ENCODE measurements around the gene COL23A1. TPM values are rescaled to one million over a fixed set of nuclear protein-coding genes. Genes with fewer than 3 reads are reported as not detected.
A peak's percentile ranks its signal among the peaks of the same experiment; 100 is the strongest.

The COL23A1 gene
- polyA plus RNA-seq, 1 donor (not counting 4 experiments of a cell fraction or from before 2014, with no cell fraction given): not detected

DNA sequence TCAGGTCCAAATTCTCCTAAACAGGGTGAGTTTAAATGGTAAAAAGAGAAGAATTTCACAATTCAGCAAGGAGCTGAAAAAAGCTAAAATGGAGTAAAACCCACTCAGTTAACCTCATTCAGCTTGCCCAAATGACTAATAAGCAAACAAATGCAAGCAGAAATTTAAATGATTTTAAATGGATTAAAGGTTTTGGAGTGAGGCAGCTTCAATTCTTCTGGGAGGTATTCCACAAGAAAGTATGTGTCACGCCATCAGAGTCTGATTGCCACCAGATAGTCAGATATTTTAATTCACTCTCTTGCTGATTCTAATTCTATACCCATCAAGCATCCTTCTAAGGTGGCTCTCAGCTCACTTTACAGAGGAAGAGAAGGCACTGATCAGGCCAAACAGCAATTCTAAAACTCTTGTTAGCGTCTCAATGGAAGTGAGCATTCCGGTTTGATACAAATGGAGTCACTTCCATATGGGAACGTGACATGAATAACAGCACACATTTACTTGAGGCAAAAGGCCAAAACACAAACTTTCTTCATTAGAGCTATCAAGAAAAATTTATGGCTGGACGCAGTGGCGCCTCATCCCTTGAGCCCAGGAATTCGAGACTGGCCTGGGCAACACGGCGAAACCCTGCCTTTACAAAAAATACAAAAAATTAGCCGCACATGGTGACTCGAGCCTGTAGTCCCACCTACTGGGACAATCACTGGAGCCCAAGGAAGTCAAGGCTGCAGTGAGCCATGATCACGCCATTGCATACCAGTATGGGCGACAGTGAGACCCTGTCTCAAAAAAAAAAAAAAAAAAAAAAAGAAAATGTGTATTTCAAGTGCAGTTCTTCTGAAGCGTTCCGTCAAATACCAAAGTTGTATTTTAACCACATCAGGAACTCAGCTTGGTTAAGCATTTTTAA is 34.7 kb upstream of the COL23A1 start:
- Histone ChIP-seq H3K27me3 (ENCODE audit: control insufficient read depth, extremely low read depth, insufficient read depth, low read length) (no peaks in the 10 kb centered on the region), H3K9ac (ENCODE audit: control insufficient read depth, extremely low read depth, insufficient read depth, low read length) (peak overlapping the region; percentile 97), H3K9me3 (ENCODE audit: control insufficient read depth, low read depth, low read length) (no peaks in the 10 kb centered on the region), H3K4me2 (ENCODE audit: control insufficient read depth, extremely low read depth, insufficient read depth, low read depth, low read length) (peak overlapping the region; percentile 76), H3K4me1 (ENCODE audit: control insufficient read depth, extremely low read depth, insufficient read depth, low read length) (peaks cover 10% of the 10 kb centered on the region), H3K27ac (ENCODE audit: control insufficient read depth, insufficient read depth, low read length) (peak overlapping the region; percentile 93), H3K79me2 (ENCODE audit: control insufficient read depth, insufficient read depth, low read length) (peaks cover 50% of the 10 kb centered on the region), H2AFZ (ENCODE audit: control insufficient read depth, low read length) (no peak overlapping the region), H3K36me3 (ENCODE audit: control insufficient read depth in 2 of 2, extremely low read depth in 1 of 2, insufficient read depth in 2 of 2, low read length in 2 of 2) (peaks cover 5 to 14% of the 10 kb centered on the region in 2 experiments), H4K20me1 (ENCODE audit: control insufficient read depth, extremely low read depth, insufficient read depth, low read length) (no peaks in the 10 kb centered on the region), H3K9me1 (ENCODE audit: control insufficient read depth, extremely low read depth, insufficient read depth, low read length) (no peaks in the 10 kb centered on the region), H3K4me3 (ENCODE audit: control insufficient read depth in 2 of 3, extremely low read depth in 1 of 3, insufficient read depth in 2 of 3, low read depth in 1 of 3, low read length in 3 of 3) (peak overlapping the region; percentile 63 to 98 (median 98))
- dilution Hi-C loops (cut with MboI; ENCODE audit: extremely low pct_ligation_motif_present, low sequenced_read_pairs): no loop called here
- FAIRE-seq (no peak), DNase-seq (ENCODE audit: low read depth, low spot score) (no peak)
- TF ChIP-seq, protein P1, sequence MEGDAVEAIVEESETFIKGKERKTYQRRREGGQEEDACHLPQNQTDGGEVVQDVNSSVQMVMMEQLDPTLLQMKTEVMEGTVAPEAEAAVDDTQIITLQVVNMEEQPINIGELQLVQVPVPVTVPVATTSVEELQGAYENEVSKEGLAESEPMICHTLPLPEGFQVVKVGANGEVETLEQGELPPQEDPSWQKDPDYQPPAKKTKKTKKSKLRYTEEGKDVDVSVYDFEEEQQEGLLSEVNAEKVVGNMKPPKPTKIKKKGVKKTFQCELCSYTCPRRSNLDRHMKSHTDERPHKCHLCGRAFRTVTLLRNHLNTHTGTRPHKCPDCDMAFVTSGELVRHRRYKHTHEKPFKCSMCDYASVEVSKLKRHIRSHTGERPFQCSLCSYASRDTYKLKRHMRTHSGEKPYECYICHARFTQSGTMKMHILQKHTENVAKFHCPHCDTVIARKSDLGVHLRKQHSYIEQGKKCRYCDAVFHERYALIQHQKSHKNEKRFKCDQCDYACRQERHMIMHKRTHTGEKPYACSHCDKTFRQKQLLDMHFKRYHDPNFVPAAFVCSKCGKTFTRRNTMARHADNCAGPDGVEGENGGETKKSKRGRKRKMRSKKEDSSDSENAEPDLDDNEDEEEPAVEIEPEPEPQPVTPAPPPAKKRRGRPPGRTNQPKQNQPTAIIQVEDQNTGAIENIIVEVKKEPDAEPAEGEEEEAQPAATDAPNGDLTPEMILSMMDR (optimal IDR thresholded peaks at IDR 0.05 in 1 of 3, IDR thresholded peaks at IDR 0.05 in 1 of 3, conservative IDR thresholded peaks at IDR 0.05 in 1 of 3; ENCODE audit: extremely low read depth in 1 of 3, insufficient read depth in 2 of 3, low read length in 3 of 3): no peak
- no peak for TF ChIP-seq EZH2 (IDR thresholded peaks at IDR 0.05; ENCODE audit: low read length)

DNA sequence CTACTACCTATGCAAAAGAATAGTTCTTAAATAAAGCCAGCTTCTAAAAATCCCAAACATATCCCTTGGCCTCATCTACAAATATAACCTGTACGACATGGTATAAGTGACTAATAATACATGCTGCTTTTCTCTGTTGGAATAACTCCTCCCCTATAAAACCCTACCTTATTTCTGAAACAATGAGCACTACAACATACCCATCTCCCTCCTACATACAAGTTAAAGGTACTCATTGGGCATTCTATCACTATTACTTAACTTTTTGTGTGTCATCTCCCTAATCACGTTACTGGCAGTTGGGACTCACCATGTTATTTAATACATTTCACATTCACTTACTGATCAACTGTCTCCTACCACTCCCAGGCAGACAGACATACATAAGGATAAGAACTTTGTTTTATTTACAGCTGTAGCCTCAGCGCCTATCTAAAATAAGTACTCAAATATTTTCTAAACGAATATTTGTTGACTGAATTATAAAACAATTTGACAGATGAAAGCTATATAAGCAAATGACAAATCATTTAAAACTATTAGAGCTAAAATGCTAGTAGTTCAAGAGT is 32.6 kb upstream of the COL23A1 start:
- Histone ChIP-seq H3K4me2 (ENCODE audit: control insufficient read depth, extremely low read depth, insufficient read depth, low read depth, low read length) (no peak overlapping the region), H2AFZ (ENCODE audit: control insufficient read depth, low read length) (no peak overlapping the region), H3K36me3 (ENCODE audit: control insufficient read depth in 2 of 2, extremely low read depth in 1 of 2, insufficient read depth in 2 of 2, low read length in 2 of 2) (peaks cover 12 to 23% of the 10 kb centered on the region in 2 experiments), H3K9me3 (ENCODE audit: control insufficient read depth, low read depth, low read length) (no peaks in the 10 kb centered on the region), H4K20me1 (ENCODE audit: control insufficient read depth, extremely low read depth, insufficient read depth, low read length) (no peaks in the 10 kb centered on the region), H3K9me1 (ENCODE audit: control insufficient read depth, extremely low read depth, insufficient read depth, low read length) (no peaks in the 10 kb centered on the region), H3K9ac (ENCODE audit: control insufficient read depth, extremely low read depth, insufficient read depth, low read length) (no peak overlapping the region), H3K4me3 (ENCODE audit: control insufficient read depth in 2 of 3, extremely low read depth in 1 of 3, insufficient read depth in 2 of 3, low read depth in 1 of 3, low read length in 3 of 3) (no peak overlapping the region), H3K27ac (ENCODE audit: control insufficient read depth, insufficient read depth, low read length) (peak overlapping the region; percentile 19), H3K27me3 (ENCODE audit: control insufficient read depth, extremely low read depth, insufficient read depth, low read length) (no peaks in the 10 kb centered on the region), H3K4me1 (ENCODE audit: control insufficient read depth, extremely low read depth, insufficient read depth, low read length) (peaks cover 10% of the 10 kb centered on the region), H3K79me2 (ENCODE audit: control insufficient read depth, insufficient read depth, low read length) (peaks cover 53% of the 10 kb centered on the region)
- DNase-seq (ENCODE audit: low read depth, low spot score): no peak
- TF ChIP-seq, protein P1 (optimal IDR thresholded peaks at IDR 0.05 in 1 of 3, IDR thresholded peaks at IDR 0.05 in 1 of 3, conservative IDR thresholded peaks at IDR 0.05 in 1 of 3; ENCODE audit: extremely low read depth in 1 of 3, insufficient read depth in 2 of 3, low read length in 3 of 3): no peak
- TF ChIP-seq EZH2 (IDR thresholded peaks at IDR 0.05; ENCODE audit: low read length): no peak
- no peak for FAIRE-seq
- dilution Hi-C loops (cut with MboI; ENCODE audit: extremely low pct_ligation_motif_present, low sequenced_read_pairs): no loop called here
